HL-60/S4 treated with phorbol 12-myristate 13-acetate at 8.2 ng/mL for 4 days and 3 days (cell line): ENCODE results near the gene CNDP1.

Source experiments
- in situ Hi-C: fragments of 300-500 bp; cut with MboI; formaldehyde crosslinking; loops from 2 replicates; pipeline ENCODE4 v1.15.0; 2022; ENCODE audit warnings: low sequenced_read_pairs

The CNDP1 gene

GRCh38 chr18:74505776-74506175, 28.5 kb upstream of the CNDP1 start:
- in situ Hi-C loops = no loop called here

GRCh38 chr18:74506448-74507084, 27.7 kb upstream of the CNDP1 start:
- in situ Hi-C loops = no loop called here

GRCh38 chr18:74507097-74507881, 27.0 kb upstream of the CNDP1 start:
- in situ Hi-C loops = no loop called here

- in situ Hi-C loops = no loop called here
Measured at GRCh38 chr18:74507927-74508326, 26.4 kb upstream of the CNDP1 start.

- in situ Hi-C loops = no loop called here
Measured at GRCh38 chr18:74508366-74508765, 25.9 kb upstream of the CNDP1 start.

- in situ Hi-C loops = no loop called here
Measured at GRCh38 chr18:74508821-74509225, 25.5 kb upstream of the CNDP1 start.

GRCh38 chr18:74509856-74510769, 24.2 kb upstream of the CNDP1 start:
- in situ Hi-C loops = no loop called here

- in situ Hi-C loops = no loop called here
Measured at GRCh38 chr18:74510770-74511095, 23.6 kb upstream of the CNDP1 start.

- in situ Hi-C loops = no loop called here
Measured at GRCh38 chr18:74511823-74512222, 22.5 kb upstream of the CNDP1 start.

GRCh38 chr18:74512321-74513053, 21.8 kb upstream of the CNDP1 start:
- in situ Hi-C loops = no loop called here

GRCh38 chr18:74513149-74513882, 21.0 kb upstream of the CNDP1 start:
- in situ Hi-C loops = no loop called here

- in situ Hi-C loops = no loop called here
Measured at GRCh38 chr18:74513883-74514205, 20.5 kb upstream of the CNDP1 start.

GRCh38 chr18:74514860-74515495, 19.3 kb upstream of the CNDP1 start:
- in situ Hi-C loops = no loop called here

- in situ Hi-C loops = no loop called here
Measured at GRCh38 chr18:74515620-74516231, 18.6 kb upstream of the CNDP1 start.

- in situ Hi-C loops = no loop called here
Measured at GRCh38 chr18:74516271-74517235, 17.7 kb upstream of the CNDP1 start.

- in situ Hi-C loops = no loop called here
Measured at GRCh38 chr18:74517236-74517630, 17.1 kb upstream of the CNDP1 start.

- in situ Hi-C loops = no loop called here
Measured at GRCh38 chr18:74518456-74519295, 15.6 kb upstream of the CNDP1 start.
